Measurements from ENCODE around the gene ARMC12. TPM values are rescaled to one million over a fixed set of nuclear protein-coding genes. Genes with fewer than 3 reads are reported as not detected.

ARMC12 gene
- total and polyA plus RNA-seq, 2 experiments from 2014 or later: 0.90 to 0.94 TPM

GRCh38 chr6:35723587-35723986, 13.2 kb upstream of the ARMC12 start (continued):
- no peak for TF ChIP-seq ZNF462 (CRISPR knock-in tag; IDR thresholded peaks at IDR 0.05)
- TF ChIP-seq ZNF331 (CRISPR knock-in tag; IDR thresholded peaks at IDR 0.05; ENCODE audit: low read depth): no peak
- no peak for TF ChIP-seq POLR2AphosphoS5 (IDR thresholded peaks at IDR 0.05; ENCODE audit: low read depth)
- TF ChIP-seq, protein P1, sequence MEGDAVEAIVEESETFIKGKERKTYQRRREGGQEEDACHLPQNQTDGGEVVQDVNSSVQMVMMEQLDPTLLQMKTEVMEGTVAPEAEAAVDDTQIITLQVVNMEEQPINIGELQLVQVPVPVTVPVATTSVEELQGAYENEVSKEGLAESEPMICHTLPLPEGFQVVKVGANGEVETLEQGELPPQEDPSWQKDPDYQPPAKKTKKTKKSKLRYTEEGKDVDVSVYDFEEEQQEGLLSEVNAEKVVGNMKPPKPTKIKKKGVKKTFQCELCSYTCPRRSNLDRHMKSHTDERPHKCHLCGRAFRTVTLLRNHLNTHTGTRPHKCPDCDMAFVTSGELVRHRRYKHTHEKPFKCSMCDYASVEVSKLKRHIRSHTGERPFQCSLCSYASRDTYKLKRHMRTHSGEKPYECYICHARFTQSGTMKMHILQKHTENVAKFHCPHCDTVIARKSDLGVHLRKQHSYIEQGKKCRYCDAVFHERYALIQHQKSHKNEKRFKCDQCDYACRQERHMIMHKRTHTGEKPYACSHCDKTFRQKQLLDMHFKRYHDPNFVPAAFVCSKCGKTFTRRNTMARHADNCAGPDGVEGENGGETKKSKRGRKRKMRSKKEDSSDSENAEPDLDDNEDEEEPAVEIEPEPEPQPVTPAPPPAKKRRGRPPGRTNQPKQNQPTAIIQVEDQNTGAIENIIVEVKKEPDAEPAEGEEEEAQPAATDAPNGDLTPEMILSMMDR (conservative IDR thresholded peaks at IDR 0.05; ENCODE audit: low read depth in 2 of 2): no peak
- TF ChIP-seq CREB1 (CRISPR knock-in tag; IDR thresholded peaks at IDR 0.05; ENCODE audit: low read depth): no peak
- TF ChIP-seq STAT1 (IDR thresholded peaks at IDR 0.05; ENCODE audit: unreplicated experiment): no peak

- Histone ChIP-seq H3K9me2 (ENCODE audit: insufficient read depth) (no peaks in the 10 kb centered on the region), H3K4me1 (ENCODE audit: insufficient read depth) (peaks cover 40% of the 10 kb centered on the region), H3K27me3 (ENCODE audit: insufficient read depth) (peaks cover 19% of the 10 kb centered on the region), H3K4me2 (no peak overlapping the region), H2AFZ (no peak overlapping the region), H3K4me3 (no peak overlapping the region), H3F3A (replicated peaks; ENCODE audit: low read depth) (peaks cover 18% of the 10 kb centered on the region), H3K27ac (ENCODE audit: low read depth) (no peak overlapping the region), H3K79me2 (replicated peaks; ENCODE audit: insufficient read depth) (no peaks in the 10 kb centered on the region), H4K20me1 (replicated peaks; ENCODE audit: insufficient read depth) (no peaks in the 10 kb centered on the region), H3K36me3 (ENCODE audit: insufficient read depth) (no peaks in the 10 kb centered on the region)
- peaks cover 33% of the 10 kb centered on the region for H3K27me3 Mint-ChIP-seq (ENCODE audit: insufficient read depth, low read depth, poor library complexity)
- no peaks in the 10 kb centered on the region; the same call in 2 of the 3 replicates for H3K36me3 Mint-ChIP-seq (ENCODE audit: low read depth)
- peaks cover 56% of the 10 kb centered on the region for H3K4me1 Mint-ChIP-seq
- no peak overlapping the region for H3K4me3 Mint-ChIP-seq
- no peaks in the 10 kb centered on the region for H3K9me3 Mint-ChIP-seq
- DNase-seq (ENCODE audit: low spot score): no peak
- no peak for ATAC-seq
- H3K27ac Mint-ChIP-seq: no peak overlapping the region
- TF ChIP-seq ETS1 (IDR thresholded peaks at IDR 0.05): no peak
- TF ChIP-seq ZNF331 (CRISPR knock-in tag; IDR thresholded peaks at IDR 0.05; ENCODE audit: low read depth): no peak
- TF ChIP-seq NANOG (IDR thresholded peaks at IDR 0.05; ENCODE audit: borderline replicate concordance): no peak
- TF ChIP-seq POLR2AphosphoS5 (IDR thresholded peaks at IDR 0.05; ENCODE audit: low read depth): no peak
Measured at GRCh38 chr6:35724059-35724458, 12.8 kb upstream of the ARMC12 start.
